ENCODE data around the gene CES3. TPM values are rescaled to one million over a fixed set of nuclear protein-coding genes. Genes with fewer than 3 reads are reported as not detected.

CES3 gene
- total RNA-seq, 6 experiments from 2014 or later: 0.06 to 0.39 (median 0.14) TPM; not detected in 1

GRCh38 chr16:66958857-66959703, 2.0 kb upstream of the CES3 start:
- Mint-ChIP-seq H3K4me3 (no peak overlapping the region), H3K27ac (no peak overlapping the region; the same call in 1 of the 2 replicates)

GRCh38 chr16:66959704-66960161, 1.3 kb upstream of the CES3 start:
- no peaks in the 10 kb centered on the region for H3K9me3 Mint-ChIP-seq
- DNase-seq: no peak
- H3K4me3 Mint-ChIP-seq: no peak overlapping the region
- TF ChIP-seq CTCF (IDR thresholded peaks at IDR 0.05): no peak
- H3K27ac Mint-ChIP-seq: no peak overlapping the region; the same call in 1 of the 2 replicates
- peaks cover 26% of the 10 kb centered on the region for H3K27me3 Mint-ChIP-seq (ENCODE audit: insufficient read depth)
- H3K4me1 Mint-ChIP-seq (ENCODE audit: low read depth): no peaks in the 10 kb centered on the region
- H3K36me3 Mint-ChIP-seq (ENCODE audit: low read depth): no peaks in the 10 kb centered on the region

More at GRCh38 chr16:66958857-66959703, 2.0 kb upstream of the CES3 start:
- no peak for TF ChIP-seq CTCF (IDR thresholded peaks at IDR 0.05)
- DNase-seq: no peak
- H3K9me3 Mint-ChIP-seq: no peaks in the 10 kb centered on the region
- H3K36me3 Mint-ChIP-seq (ENCODE audit: low read depth): no peaks in the 10 kb centered on the region
- H3K27me3 Mint-ChIP-seq (ENCODE audit: insufficient read depth): peaks cover 26% of the 10 kb centered on the region
- peaks cover under 1% of the 10 kb centered on the region for H3K4me1 Mint-ChIP-seq (ENCODE audit: low read depth)

GRCh38 chr16:66960270-66960669, 796 bp upstream of the CES3 start:
- H3K4me1 Mint-ChIP-seq (ENCODE audit: low read depth): no peaks in the 10 kb centered on the region
- DNase-seq: no peak
- no peak for TF ChIP-seq CTCF (IDR thresholded peaks at IDR 0.05)
- peak overlapping the region; percentile 31; the same call in 1 of the 2 replicates for H3K27ac Mint-ChIP-seq
- H3K27me3 Mint-ChIP-seq (ENCODE audit: insufficient read depth): peaks cover 27% of the 10 kb centered on the region
- H3K9me3 Mint-ChIP-seq: no peaks in the 10 kb centered on the region
- no peaks in the 10 kb centered on the region for H3K36me3 Mint-ChIP-seq (ENCODE audit: low read depth)
- no peak overlapping the region for H3K4me3 Mint-ChIP-seq

- no peak overlapping the region for H3K27ac Mint-ChIP-seq
- no peaks in the 10 kb centered on the region for H3K4me1 Mint-ChIP-seq (ENCODE audit: low read depth)
- no peak overlapping the region for H3K4me3 Mint-ChIP-seq
- no peak for TF ChIP-seq CTCF (IDR thresholded peaks at IDR 0.05)
- H3K36me3 Mint-ChIP-seq (ENCODE audit: low read depth): no peaks in the 10 kb centered on the region
- peaks cover 33% of the 10 kb centered on the region for H3K27me3 Mint-ChIP-seq (ENCODE audit: insufficient read depth)
- no peaks in the 10 kb centered on the region for H3K9me3 Mint-ChIP-seq
- no peak for DNase-seq
These were observed 848 bp downstream of the CES3 start for GRCh38 chr16:66961914-66962313.

GRCh38 chr16:66964049-66964448, 3.0 kb downstream of the CES3 start:
- no peak for DNase-seq
- Mint-ChIP-seq H3K27ac (no peak overlapping the region), H3K4me3 (no peak overlapping the region), H3K36me3 (ENCODE audit: low read depth) (no peaks in the 10 kb centered on the region), H3K27me3 (ENCODE audit: insufficient read depth) (peaks cover 33% of the 10 kb centered on the region), H3K4me1 (ENCODE audit: low read depth) (no peaks in the 10 kb centered on the region), H3K9me3 (no peaks in the 10 kb centered on the region)
- TF ChIP-seq CTCF (IDR thresholded peaks at IDR 0.05): no peak; the same call in 1 of the 2 replicates

All from HFFc6 (cell line).